SH-SY5Y (cell line): Measurements from ENCODE around the gene PSMC4.

Experiments
- GATA2 ChIP-seq: IDR thresholded peaks from 2 replicates; pipeline ENCODE4 v1.6.1; 2011; ENCODE audit warnings: mild to moderate bottlenecking, low read depth, low read length
- GATA3 ChIP-seq: IDR thresholded peaks from 2 replicates; pipeline ENCODE4 v1.6.1; 2011; ENCODE audit warnings: low read depth, mild to moderate bottlenecking, low read length, moderate library complexity

DNA sequence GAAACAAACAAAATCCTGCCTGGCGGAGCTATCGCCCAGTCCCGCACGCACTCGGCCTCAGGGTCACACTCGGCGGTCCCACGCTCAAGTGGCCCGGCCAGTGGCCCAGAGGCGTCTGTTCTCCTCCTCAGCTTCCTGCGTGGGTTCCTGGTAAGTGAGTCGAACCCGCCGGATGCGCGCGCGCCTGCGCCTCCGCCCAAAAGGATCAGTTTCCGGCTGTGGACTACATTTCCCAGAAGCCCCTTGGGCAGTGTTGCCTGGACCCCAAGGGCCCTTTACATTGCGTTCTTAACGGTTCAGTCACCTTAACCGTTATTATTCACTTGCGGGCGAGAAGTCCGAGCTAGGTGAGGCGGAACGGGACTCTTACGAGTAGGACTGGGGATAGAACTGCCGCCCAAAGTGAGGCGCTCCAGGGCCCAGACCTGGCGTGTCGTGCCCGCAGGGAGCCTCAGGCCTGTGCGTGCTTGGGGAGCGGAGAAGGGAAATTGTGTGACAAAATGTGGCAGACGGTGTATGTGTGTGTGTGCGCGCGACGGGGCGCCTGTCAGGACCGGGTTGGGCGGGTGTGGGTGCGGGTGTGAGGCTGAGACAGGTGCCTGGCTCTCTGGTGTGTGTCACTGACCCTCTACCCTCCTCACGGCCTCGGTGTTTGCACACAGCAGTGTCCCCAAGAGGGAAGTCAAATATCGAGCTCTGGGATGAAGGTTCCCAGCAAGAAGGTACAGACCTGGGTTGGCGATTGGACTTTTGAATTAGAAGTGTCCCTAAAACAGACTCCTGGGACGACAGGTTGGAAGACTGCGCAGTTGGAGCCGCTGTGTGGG is 26.1 kb downstream of the PSMC4 start, which contains the start of gene ZNF546:
- no peak for TF ChIP-seq GATA2
- no peak for TF ChIP-seq GATA3
